G401 (cell line): Measurements from ENCODE around the gene ZNF423. TPM values are rescaled to one million over a fixed set of nuclear protein-coding genes. Genes with fewer than 3 reads are reported as not detected.

Experiments
- DNase-seq: peaks from one replicate; pipeline ENCODE4 v3.0.0-alpha.2; 2015; ENCODE audit warnings: low spot score
- in situ Hi-C: cut with HindIII; loops from 2 replicates; pipeline ENCODE4 v1.10.0; 2016; ENCODE audit warnings: low sequenced_read_pairs, mixed read lengths
- total RNA-seq: library from RNA; depleted of rRNA; stranded (reverse); fragments of >200 nt; shearing (Covaris generic); gene quantifications from 2 replicates; pipeline ENCODE4 v1.2.3, GENCODE V29; 2014

ZNF423 gene
- total RNA-seq, 1 experiment from 2014 or later, result 0.07 TPM

GRCh38 chr16:49503256-49504022 is 352.5 kb downstream of the ZNF423 start:
- in situ Hi-C loops, result no loop called here
- DNase-seq, result no peak

- in situ Hi-C loops, result no loop called here
Observed at GRCh38 chr16:49502136-49502881, 353.6 kb downstream of the ZNF423 start.

GRCh38 chr16:49499869-49500610 is 355.9 kb downstream of the ZNF423 start:
- in situ Hi-C loops, result no loop called here
- no peak for DNase-seq

More at GRCh38 chr16:49502136-49502881, 353.6 kb downstream of the ZNF423 start:
- DNase-seq, result no peak

GRCh38 chr16:49499414-49499785 is 356.5 kb downstream of the ZNF423 start:
- in situ Hi-C loops, result no loop called here
- DNase-seq, result no peak

GRCh38 chr16:49498666-49499413 is 357.1 kb downstream of the ZNF423 start:
- in situ Hi-C loops, result no loop called here
- peak; percentile 90 for DNase-seq

- in situ Hi-C loops, result no loop called here
- DNase-seq, result no peak
Observed at GRCh38 chr16:49498264-49498663, 357.6 kb downstream of the ZNF423 start.

- DNase-seq, result no peak
- in situ Hi-C loops, result no loop called here
Observed at GRCh38 chr16:49497466-49497865, 358.4 kb downstream of the ZNF423 start.

GRCh38 chr16:49496656-49497055 is 359.3 kb downstream of the ZNF423 start:
- DNase-seq, result no peak
- in situ Hi-C loops, result no loop called here

GRCh38 chr16:49495596-49496355 is 360.1 kb downstream of the ZNF423 start:
- in situ Hi-C loops, result no loop called here
- no peak for DNase-seq

GRCh38 chr16:49494891-49495566 is 360.9 kb downstream of the ZNF423 start:
- no peak for DNase-seq
- in situ Hi-C loops, result no loop called here

GRCh38 chr16:49494474-49494873 is 361.4 kb downstream of the ZNF423 start:
- in situ Hi-C loops, result no loop called here
- no peak for DNase-seq

- in situ Hi-C loops, result no loop called here
- DNase-seq, result no peak
Observed at GRCh38 chr16:49493836-49494235, 362.1 kb downstream of the ZNF423 start.

GRCh38 chr16:49492896-49493626 is 362.9 kb downstream of the ZNF423 start:
- DNase-seq, result peak; percentile 74
- in situ Hi-C loops, result no loop called here

- in situ Hi-C loops, result no loop called here
- DNase-seq, result peak; percentile 67
Observed at GRCh38 chr16:49491771-49492761, 363.8 kb downstream of the ZNF423 start.

GRCh38 chr16:49491106-49491670 is 364.7 kb downstream of the ZNF423 start:
- in situ Hi-C loops, result no loop called here
- DNase-seq, result peak; percentile 48

- in situ Hi-C loops, result no loop called here
- DNase-seq, result no peak
Observed at GRCh38 chr16:49490321-49490705, 365.6 kb downstream of the ZNF423 start.
